Transverse colon (tissue), 3 donors: ENCODE results near the gene C1orf185.

Experiments
- CTCF ChIP-seq, 5 experiments: fragments of 200-600 bp in 3 of 5; fragments of 450-650 bp in 2 of 5; sonication (generic) in 3 of 5; IDR thresholded peaks; 1 replicate in 2 of 5; 2 replicates in 3 of 5; pipeline ENCODE4 v1.5.1; 2016 to 2017; ENCODE audit warnings: antibody characterized with exemption in 5 of 5, inconsistent platforms in 3 of 5, mild to moderate bottlenecking in 2 of 5, moderate library complexity in 1 of 5
- POLR2A ChIP-seq: fragments of 450-650 bp; IDR thresholded peaks from one replicate; pipeline ENCODE4 v1.6.1; 2016; ENCODE audit warnings: antibody characterized with exemption, mild to moderate bottlenecking, moderate library complexity

- no peak for TF ChIP-seq CTCF (IDR thresholded peaks at IDR 0.05)
- no peak for TF ChIP-seq POLR2A
These were observed 88.9 kb downstream of the C1orf185 start for GRCh38 chr1:51190961-51191360.
